GM18498 (cell line): ENCODE results near the gene ULK2.
"Not testable (repeated sequence)": the region's sequence is repeated elsewhere in the genome, so short reads cannot be mapped to it uniquely, and the experiment has no call there.

ENCODE experiments used
- ATAC-seq: cut with Tn5 transposase; IDR thresholded peaks from one replicate; pipeline ENCODE4 v1.9.1; 2021; ENCODE audit warnings: mild to moderate bottlenecking, moderate library complexity; ENCODE audit not compliant: unreplicated experiment

Gene ULK2

DNA sequence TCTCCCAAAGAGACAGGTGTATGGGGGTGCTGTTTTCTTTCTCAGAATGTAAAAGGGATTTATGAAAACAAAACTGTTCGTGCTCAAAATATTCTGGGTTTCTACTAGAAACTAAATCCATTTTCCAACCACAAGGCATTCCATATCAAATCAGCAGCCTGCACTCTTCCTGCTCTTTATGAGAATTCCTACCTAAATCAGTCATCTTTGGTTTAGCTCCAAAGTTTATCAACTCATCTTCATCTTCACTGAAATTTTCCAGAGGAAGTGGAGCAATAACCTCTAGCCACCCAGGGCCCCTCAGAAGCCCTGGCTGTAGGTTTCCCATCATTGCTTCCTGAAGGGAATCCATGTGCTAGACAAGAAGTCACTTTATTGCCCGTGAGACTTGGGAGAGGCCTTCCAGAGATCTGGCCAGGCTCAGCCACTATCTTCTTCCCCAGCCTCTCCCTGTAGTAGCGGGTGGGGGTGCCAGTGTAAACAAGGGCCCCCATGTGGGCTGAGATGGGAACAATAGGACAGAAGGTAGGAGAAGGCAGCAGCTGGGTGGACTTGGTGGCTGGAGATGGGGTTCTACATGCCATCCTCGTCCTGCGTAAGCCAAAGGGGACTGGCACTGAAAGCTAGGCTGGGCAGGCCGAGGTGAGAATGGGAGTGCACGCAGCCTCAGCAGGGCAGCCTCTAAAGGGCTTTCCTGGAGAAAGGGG lies 97.6 kb downstream of the ULK2 start:
- no peak for ATAC-seq

DNA sequence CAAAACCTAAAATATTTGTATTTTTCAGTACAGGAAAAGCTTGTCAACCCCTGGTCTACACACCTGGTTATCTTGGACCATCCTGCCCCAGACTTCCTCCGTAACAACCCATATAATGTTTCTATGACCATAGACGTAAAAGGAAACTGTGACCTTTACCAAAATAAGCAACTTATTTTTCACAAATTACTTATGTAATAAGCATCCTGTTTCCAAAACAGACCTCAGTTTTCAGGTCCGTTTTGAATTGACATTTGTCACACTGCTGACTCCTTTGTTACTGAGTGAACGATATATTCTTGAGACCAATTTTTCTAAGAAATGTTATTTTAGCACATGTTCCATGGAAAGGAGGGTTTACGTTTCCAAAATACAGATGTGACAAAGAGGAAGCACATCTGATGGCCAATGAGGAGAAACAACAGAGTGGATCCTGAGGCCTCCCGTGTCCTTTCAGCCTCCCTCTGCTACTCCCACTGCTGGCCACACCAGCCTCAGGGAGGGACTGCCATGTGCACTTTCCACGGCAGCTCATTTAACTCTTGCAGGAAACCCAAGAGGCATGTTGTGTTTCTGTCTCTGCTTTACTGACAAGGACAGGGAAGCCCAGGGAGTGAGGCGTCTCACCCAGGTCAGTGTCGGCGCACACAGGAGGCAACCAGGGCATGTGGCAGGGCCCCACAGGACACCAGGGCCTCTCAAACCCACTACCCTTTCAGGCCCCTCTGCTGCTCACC lies 99.5 kb downstream of the ULK2 start:
- ATAC-seq, result no peak

DNA sequence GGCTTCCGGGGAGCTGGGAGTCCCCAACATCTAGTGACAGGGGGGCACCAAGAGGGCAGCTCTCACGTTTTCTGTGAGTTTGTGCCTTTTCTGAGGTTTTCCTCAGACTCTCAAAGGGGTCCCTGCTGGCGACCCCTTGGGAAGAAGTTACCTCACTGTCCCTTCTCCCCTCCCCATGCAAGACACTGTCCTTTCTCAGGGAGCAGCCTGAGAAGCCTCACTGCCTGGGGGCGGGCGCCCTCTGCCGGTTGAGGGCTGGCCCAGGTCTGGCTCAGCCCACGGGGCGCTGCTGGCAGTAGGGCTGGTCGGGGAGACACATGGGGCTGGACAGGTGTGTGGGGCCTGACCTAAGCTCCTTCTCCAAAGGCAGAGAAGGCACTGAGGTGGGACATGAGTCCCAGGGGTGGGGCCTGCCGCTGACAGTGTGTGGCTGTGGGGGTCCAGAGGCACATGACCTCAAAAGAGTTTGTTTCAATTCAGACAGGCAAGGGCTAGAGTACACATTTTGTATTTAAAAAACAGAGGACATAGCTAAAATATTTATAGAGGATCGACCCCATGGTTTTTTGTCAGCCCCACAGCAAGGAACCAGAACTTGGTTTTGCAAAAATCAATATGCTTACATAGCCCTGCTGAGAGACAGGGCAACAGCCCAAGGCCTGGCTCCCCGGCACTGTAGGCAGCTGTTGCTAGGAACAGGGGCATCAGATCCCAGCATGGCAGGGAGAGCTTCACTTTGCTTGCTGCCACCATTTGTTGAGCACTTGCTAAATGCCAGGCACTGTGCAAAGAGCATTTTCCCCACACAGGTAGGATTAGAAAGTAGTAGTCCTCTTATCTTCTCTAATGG lies 101.1 kb downstream of the ULK2 start:
- ATAC-seq, result peak; percentile 77

DNA sequence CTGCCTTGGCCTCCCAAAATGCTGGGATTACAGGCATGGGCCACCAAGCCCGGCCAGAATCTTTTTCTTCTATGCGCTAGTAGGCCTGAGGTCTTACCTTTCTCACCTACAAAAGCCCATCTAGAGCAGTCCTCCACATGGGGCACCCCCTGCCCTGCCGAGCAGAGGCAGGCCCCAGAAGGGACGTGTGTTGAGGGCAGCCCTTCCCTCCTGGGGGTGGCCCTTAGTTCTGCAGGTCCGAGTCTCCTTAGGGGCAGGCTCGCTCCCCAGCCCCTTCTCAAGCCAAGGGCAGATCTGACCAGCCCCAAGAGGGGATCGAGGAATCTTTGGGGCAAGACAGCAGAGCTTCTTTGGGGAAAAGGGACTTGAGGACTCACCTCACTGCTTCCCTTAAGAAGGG lies 101.7 kb downstream of the ULK2 start:
- ATAC-seq, result no peak

DNA sequence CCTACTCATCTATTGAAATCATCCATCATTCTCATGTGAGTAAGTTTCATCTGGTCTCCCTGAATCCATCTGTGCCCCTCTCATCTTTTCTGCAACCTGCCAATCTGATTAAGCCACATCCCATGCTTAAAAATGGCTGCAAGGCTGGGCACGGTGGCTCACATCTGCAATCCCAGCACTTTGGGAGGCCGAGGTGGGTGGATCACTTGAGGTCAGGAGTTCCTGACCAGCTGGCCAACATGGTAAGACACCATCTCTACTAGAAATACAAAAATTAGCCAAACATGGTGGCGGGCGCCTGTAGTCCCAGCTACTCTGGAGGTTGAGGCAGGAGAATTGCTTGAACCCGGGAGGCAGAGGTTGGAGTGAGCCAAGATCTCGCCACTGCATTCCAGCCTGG lies 103.7 kb downstream of the ULK2 start:
- not testable (repeated sequence) for ATAC-seq

DNA sequence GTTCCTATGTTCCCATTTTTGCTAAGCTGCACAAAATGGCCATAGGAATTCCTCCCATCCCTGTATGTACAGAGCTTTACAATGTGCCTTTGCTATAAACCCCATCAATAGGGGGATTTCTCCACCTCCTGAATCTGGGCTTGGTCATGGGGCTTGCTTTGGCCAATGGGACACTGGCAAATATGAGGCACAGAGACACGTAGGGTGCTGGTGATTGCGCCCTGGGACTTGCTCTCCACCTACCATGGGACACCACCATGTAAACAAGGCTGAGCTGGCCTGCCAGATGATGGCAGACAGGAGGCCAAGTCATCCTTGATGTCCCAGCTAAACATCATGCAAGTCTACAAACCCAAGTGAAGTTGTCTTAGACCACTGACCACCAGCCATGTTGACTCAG lies 104.3 kb downstream of the ULK2 start:
- no peak for ATAC-seq

DNA sequence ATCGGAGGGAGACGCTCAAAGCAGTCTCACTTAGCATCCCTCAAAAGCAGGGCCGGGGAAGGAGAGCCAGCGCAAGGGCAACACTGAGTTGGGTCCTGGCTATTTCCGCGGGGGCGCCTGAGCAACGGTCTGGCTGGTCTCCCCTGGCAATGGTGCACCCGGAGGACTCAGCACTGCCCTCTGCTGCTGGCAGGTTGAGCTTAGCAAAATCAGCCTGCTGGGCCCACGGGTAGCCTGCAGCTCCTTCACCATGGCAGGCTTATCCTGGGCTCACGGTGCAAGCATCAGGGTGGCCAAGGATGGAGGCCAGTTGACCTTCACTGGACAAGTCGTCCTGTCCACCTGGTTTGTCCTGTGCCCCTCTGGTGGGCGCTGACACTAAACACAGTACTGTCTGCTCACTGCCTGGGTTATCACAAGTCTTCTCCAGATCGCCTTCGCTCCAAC lies 105.2 kb downstream of the ULK2 start:
- no peak for ATAC-seq

DNA sequence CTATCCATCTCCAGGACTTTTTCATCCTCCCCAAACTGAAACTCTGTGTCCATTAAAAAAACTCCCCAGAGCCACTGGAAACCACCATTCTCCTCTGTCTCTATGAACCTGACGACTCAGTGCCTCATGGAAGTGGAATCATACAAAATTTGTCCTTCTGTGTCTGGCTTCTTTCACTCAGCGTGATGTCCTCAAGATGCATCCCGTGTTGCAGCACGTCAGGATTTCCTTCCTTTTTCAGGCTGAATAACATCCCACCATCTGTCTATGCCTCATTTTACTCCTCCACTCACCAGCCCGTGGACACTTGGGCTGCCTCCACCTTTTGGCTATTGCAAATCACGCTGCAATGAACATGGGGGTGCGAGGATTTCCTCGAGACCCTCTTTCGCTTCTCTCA lies 107.0 kb downstream of the ULK2 start:
- no peak for ATAC-seq

DNA sequence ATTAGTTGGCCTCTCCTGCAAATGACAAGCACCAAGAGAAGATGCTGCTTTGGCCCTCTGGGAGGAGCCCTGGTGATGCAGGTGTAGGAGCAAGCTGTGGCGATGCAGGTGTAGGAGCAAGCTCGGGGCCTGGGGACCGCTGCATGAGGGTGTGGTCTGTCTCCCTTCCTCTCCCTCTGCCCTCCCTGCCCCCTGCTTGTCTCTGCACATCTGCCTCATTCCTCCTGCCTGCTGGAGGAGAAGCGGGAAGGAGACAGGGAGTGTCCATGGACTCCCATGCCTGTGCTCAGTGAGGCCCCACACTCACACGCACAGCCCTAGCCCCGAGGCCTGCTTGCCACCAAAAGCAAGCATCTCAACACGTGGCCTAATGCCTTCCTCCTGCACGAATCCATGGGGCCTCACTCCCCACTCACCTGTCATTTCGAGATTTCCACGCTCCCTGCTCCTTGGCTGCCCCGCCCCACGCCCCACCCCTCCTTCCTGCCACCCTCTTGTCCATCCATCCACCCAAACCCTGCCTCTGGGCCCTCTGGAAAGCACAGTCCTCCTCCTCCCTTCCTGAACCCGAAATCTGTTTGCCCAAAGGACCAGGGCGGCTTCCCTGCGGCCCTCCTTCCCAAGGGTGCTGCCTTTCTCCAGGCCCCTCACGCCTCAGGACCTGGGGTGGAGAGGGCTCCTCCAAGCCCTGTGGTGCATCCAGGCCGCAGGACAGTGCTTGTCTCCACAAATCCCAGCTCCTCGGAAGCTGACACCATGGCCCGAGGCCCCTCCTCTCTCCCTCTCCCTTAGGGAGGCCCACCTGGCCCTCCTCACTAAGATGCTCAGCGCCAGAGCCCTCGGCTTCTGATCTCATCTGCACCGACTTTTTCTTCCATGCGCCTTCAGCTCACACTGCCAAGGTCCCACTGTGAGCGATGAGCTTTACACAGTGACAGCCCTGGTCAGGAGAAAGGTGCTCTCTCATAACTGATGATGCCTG lies 107.9 kb downstream of the ULK2 start:
- no peak for ATAC-seq

DNA sequence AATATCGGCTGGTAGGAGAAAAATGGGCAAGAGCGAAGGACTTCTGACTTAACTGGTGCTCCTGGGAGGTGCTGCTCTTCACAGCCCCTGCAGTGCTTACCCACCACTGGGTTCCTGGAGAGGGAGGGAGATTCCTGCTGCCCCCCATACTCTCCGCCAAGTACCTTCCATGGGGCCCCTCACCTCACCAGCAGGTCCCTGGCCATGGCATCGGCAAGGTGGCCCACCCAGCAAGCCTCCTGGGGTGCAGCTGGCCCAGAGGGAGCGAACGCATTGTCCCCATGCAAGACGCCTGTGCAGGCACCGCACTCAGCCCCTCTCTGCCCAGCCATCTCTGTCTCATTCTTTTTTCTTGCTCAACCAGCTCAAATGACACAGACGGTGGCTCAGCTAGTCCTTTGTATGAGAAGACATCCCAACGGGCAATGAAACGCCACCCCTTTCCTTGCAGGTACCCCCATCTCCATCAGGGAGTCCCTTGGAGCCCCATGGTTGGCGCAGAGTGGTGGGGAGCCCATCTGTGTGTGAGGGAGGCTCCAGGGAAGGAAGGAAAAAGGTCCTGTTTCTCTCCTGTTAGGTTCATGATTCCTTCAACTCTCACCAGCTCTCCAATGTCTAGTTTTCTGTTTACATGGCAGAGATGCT lies 110.1 kb downstream of the ULK2 start:
- no peak for ATAC-seq

DNA sequence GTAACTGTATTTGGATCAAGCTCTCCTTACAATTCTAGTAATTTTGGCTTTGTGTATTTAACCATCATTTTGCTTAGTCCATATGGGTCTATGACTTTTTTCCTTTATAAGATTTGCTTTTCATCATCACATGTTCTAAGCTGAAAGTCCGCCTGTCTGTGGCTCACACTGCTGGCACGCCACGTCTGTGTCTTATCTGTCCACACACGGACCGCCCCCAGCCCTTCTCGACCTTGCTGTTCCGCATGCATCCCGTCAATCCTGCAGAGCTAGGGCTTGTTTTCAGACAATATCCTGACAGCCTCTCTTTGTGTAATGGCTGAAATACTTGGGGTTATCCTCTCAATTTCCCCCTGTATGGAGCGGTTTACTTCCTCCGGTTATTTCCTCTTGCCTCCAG lies 111.2 kb downstream of the ULK2 start:
- no peak for ATAC-seq

DNA sequence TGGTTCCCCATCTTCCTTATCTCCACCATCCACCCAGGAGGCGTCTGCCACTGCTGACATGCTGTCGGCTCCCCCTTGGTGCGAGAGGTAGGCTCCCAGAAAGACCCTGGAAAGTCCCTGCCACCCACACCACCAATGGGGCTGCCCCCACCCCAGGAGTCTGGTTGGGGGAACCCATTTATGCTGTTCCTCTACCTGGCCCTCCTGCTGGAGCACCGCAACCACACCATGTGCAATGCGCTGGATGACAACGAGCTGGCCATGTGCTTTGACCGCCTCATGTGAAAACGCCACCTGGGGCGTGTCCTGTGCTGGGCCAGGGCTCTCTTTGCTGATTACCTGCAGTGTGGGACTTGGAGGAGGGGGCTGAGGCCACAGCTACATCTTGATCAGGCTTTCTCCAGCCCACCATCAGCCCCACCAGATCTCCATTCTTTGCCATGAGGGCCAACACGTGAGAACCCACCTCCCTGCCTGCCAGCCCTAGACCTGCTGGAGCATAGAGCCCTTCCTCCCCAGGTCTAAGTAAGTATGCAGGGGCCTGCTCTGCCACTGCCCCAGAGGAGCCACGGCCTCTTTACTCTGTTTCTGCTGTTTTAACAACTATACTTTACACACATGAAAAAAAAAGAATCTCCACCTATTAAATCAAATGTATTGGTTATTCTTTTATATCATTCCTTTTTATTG lies 111.8 kb downstream of the ULK2 start:
- no peak for ATAC-seq

DNA sequence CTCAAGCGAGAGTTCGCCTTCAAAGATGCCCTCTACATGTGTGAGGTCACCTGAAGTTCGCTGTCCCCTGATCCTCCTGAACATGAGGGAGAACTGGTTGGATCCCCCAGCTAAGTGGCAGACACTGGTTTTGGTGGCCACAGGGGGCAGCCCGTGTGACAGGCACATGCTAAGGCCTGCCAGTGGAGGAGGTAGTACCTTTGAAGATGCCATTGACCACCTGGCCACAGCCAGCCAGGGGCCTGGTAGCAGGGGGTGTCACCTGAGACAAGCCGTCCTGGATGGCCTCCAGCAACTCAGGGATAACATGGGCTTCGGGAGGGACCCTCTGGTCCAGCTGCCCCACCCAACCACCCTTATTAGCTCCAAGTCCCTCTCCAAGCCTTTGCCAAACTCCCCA lies 112.3 kb downstream of the ULK2 start:
- no peak for ATAC-seq

DNA sequence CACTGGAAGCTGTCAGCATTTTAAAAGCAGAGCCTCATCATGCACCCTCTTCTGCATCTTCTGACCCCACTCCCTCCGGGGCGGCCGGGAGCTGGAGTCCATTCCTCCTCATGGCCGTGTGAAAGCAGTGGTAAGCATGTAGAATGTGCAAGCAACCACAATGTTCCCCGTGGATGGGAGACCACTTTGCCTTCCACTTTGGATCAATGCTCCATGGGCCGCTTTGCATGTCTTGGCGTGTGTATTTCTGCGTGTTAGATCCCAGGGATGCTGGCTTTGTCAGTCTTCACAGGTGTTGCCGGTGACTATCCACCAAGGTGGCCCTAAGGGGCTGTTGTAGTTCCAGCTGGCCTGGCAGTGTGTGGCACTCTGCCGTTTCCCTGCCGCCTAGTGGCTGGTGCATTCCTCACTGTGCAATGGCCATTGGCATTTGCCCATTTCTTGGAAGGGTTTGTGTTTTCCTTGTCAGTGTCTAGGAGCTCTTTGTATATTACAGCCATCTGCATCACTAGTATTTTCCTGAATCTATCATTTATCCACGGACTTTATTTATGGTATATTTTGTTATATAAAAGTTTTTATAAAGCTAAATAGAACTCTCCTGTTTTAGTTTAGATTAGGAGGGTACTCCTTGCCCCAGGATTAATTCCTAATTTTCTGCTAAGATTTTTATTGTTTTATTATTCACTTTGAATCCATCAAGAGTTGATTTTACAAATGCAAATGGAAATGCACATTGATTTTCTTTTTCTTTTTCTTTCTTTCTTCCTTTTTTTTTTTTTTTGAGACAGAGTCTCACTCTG lies 113.9 kb downstream of the ULK2 start:
- ATAC-seq, result no peak

DNA sequence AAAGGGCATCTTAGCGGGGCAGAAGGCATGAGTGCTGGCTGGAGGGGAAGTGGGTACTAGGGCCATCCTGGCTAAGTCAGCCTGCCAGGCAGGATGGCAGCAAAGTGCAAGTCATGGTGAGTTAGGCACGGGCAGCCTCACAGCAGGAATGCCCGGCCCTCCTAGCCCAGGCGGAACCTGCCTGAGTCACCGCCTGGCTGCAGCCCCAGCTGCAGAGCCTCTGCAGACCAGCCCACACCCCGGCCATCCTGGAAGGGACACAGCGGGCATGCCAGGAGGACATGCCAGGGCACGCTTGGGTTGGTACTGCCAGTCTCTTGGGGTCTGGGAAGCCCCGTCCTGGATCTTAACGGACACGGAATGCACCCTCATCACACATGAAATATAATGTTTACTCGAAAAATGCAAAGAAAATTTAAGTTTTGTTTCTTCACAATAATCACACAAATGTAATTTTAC lies 114.7 kb downstream of the ULK2 start:
- no peak for ATAC-seq

DNA sequence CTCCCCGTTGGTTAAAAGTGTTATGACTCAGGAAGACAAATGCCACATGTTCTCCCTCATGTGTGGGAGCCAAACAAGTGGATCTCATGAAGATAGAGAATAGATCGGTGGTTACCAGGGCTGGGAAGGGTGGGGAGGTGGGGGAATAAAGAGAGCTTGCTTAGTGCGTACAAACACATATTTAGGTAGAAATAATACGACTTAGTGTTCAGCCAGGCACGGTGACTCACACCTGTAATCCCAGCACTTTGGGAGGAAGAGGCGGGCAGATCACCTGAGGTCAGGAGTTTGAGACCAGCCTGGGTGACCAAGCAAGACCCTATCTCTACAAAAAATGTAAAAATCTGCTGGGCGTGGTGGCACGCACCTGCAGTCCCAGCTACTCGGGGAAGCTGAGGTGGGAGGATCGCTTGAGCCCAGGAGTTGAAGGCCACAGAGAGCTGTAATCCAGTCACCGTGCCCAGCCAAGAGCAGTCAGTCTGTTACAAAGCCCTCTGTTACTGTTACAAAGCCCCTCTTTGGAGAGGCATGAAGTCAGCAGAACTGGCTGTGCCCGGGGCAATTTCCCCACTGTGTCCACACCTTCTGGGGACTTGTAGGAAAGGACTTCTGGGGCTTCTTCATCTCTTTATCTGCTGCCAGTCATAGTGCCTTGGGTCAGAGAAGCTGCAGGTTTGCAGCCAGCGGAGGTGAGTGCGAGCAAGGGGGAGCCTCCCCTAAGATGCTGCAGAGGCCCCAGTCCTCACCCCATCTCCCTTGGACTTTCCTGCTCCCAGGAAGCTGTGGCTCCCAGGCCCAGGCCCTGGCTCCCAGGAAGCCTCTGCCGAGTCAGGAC lies 115.3 kb downstream of the ULK2 start:
- no peak for ATAC-seq

DNA sequence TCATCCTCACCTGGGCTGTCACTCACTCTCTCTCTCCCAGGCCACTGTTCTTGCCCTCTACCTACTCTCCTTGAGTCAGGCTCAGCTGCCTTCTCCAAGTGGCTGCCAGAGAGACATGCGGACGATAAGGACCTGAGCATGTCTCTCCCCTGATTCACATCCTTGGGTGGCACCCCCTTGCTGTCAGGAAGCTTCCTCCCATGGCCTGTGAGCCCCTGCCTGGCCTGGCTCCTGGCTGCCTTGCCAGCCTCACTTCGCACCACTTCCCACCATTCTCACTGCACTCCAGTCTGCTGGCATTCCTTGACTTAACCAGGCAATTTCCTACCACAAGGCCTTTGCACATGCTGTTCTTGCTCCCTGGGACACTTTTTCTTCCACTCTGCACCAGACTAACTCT lies 116.9 kb downstream of the ULK2 start:
- ATAC-seq, result no peak
